GM23338 (cell line): ENCODE data around the gene TNNI3K.

Experiments
- CTCF ChIP-seq, 2 experiments: fragments of 200-600 bp in 1 of 2; sonication (generic) in 1 of 2; conservative IDR thresholded peaks; 2 replicates each; pipeline versions ENCODE4 v1.5.1 to v1.6.1; 2016 to 2017; ENCODE audit warnings: antibody characterized with exemption in 2 of 2, low read depth in 2 of 2, mild to moderate bottlenecking in 2 of 2, moderate library complexity in 1 of 2
- EZH2 ChIP-seq: fragments of 200-600 bp; sonication (generic); IDR thresholded peaks from one replicate; pipeline ENCODE4 v1.8.0; 2017; ENCODE audit warnings: antibody characterized with exemption, mild to moderate bottlenecking, low read depth; ENCODE audit not compliant: unreplicated experiment
- EZH2phosphoT487 ChIP-seq: fragments of 200-600 bp; sonication (generic); IDR thresholded peaks from one replicate; pipeline ENCODE4 v1.8.1; 2018; ENCODE audit warnings: antibody characterized with exemption; ENCODE audit not compliant: unreplicated experiment
- NANOG ChIP-seq: IDR thresholded peaks from 2 replicates; pipeline ENCODE4 v1.6.1; 2016; ENCODE audit warnings: antibody characterized with exemption, borderline replicate concordance
- POLR2AphosphoS5 ChIP-seq: IDR thresholded peaks from 2 replicates; pipeline ENCODE4 v1.6.1; 2016; ENCODE audit warnings: antibody characterized with exemption, low read depth

GRCh38 chr1:74195339-74195738, 39.8 kb upstream of the TNNI3K start:
- no peak for TF ChIP-seq NANOG
- TF ChIP-seq CTCF (conservative IDR thresholded peaks at IDR 0.05; ENCODE audit: low read depth in 2 of 2) = no peak
- TF ChIP-seq POLR2AphosphoS5 = no peak
- no peak for TF ChIP-seq EZH2phosphoT487
- no peak for TF ChIP-seq EZH2
